ENCODE data around the gene CDIP1.
A peak's percentile ranks its signal among the peaks of the same experiment; 100 is the strongest.

The CDIP1 gene

GRCh38 chr16:4474192-4474961, 64.2 kb downstream of the CDIP1 start, which contains the start of gene NMRAL1:
TSS of gene NMRAL1 (minus strand) at chr16:4474625. CDS start at chr16:4474132, 493 bp downstream.
- Histone ChIP-seq H3K79me2 (ENCODE audit: control insufficient read depth, low read length) (peaks cover 73% of the 10 kb centered on the region), H3K4me2 (ENCODE audit: low read length) (peak within 1 kb of the TSS; percentile 80), H3K27me3 (ENCODE audit: control insufficient read depth, low read length) (no peaks in the 10 kb centered on the region), H3K9me3 (ENCODE audit: control insufficient read depth, insufficient read depth, low read length) (no peaks in the 10 kb centered on the region), H3K4me1 (ENCODE audit: control insufficient read depth, low read length) (peaks cover 34% of the 10 kb centered on the region), H3K27ac (ENCODE audit: low read depth, low read length) (peak within 1 kb of the TSS; percentile 61), H3K36me3 (ENCODE audit: control insufficient read depth, low read length) (peaks cover 19% of the 10 kb centered on the region), H3K4me3 (ENCODE audit: low read length) (peak within 1 kb of the TSS; percentile 90), H3K9me2 (replicated peaks; ENCODE audit: control insufficient read depth, low read length) (no peaks in the 10 kb centered on the region), H3F3A (ENCODE audit: control insufficient read depth, insufficient read depth) (peaks cover 18% of the 10 kb centered on the region), H4K20me1 (ENCODE audit: control insufficient read depth, insufficient read depth, low read depth, low read length) (peaks cover 4% of the 10 kb centered on the region; the same call in 1 of the 2 replicates)
- TF ChIP-seq CTCF (IDR thresholded peaks at IDR 0.05; ENCODE audit: low read depth, low read length, poor library complexity, severe bottlenecking): no peak
- no peak for TF ChIP-seq EZH2phosphoT487 (IDR thresholded peaks at IDR 0.05; ENCODE audit: borderline replicate concordance, low read length)

- H3K9me3 ChIP-seq (ENCODE audit: control insufficient read depth, insufficient read depth, low read length): no peaks in the 10 kb centered on the region
- H3K4me3 ChIP-seq (ENCODE audit: low read length): peak overlapping the region; percentile 90
- H3F3A ChIP-seq (ENCODE audit: control insufficient read depth, insufficient read depth): peaks cover 18% of the 10 kb centered on the region
- peaks cover 31% of the 10 kb centered on the region for H3K4me1 ChIP-seq (ENCODE audit: control insufficient read depth, low read length)
- H3K27me3 ChIP-seq (ENCODE audit: control insufficient read depth, low read length): no peaks in the 10 kb centered on the region
- peaks cover 26% of the 10 kb centered on the region for H3K36me3 ChIP-seq (ENCODE audit: control insufficient read depth, low read length)
- no peaks in the 10 kb centered on the region for H4K20me1 ChIP-seq (ENCODE audit: control insufficient read depth, insufficient read depth, low read depth, low read length)
- H3K79me2 ChIP-seq (ENCODE audit: control insufficient read depth, low read length): peaks cover 58% of the 10 kb centered on the region
- TF ChIP-seq CTCF (IDR thresholded peaks at IDR 0.05; ENCODE audit: low read depth, low read length, poor library complexity, severe bottlenecking) (no peak), EZH2phosphoT487 (IDR thresholded peaks at IDR 0.05; ENCODE audit: borderline replicate concordance, low read length) (no peak)
- no peaks in the 10 kb centered on the region for H3K9me2 ChIP-seq (replicated peaks; ENCODE audit: control insufficient read depth, low read length)
- H3K27ac ChIP-seq (ENCODE audit: low read depth, low read length): 0 out of 2 replicates have a peak overlapping the region, but pooled peaks have one; percentile 19
- H3K4me2 ChIP-seq (ENCODE audit: low read length): peak overlapping the region; percentile 80
Observed at GRCh38 chr16:4472880-4473279, 65.7 kb downstream of the CDIP1 start.

GRCh38 chr16:4471869-4472268, 66.7 kb downstream of the CDIP1 start:
- Histone ChIP-seq H3K4me1 (ENCODE audit: control insufficient read depth, low read length) (peaks cover 22% of the 10 kb centered on the region), H3F3A (ENCODE audit: control insufficient read depth, insufficient read depth) (peaks cover 18% of the 10 kb centered on the region), H3K36me3 (ENCODE audit: control insufficient read depth, low read length) (peaks cover 31% of the 10 kb centered on the region), H3K9me2 (replicated peaks; ENCODE audit: control insufficient read depth, low read length) (no peaks in the 10 kb centered on the region), H3K27ac (ENCODE audit: low read depth, low read length) (no peak overlapping the region), H3K4me2 (ENCODE audit: low read length) (peak overlapping the region; percentile 15; the same call in 1 of the 2 replicates), H3K79me2 (ENCODE audit: control insufficient read depth, low read length) (peaks cover 48% of the 10 kb centered on the region), H4K20me1 (ENCODE audit: control insufficient read depth, insufficient read depth, low read depth, low read length) (no peaks in the 10 kb centered on the region), H3K27me3 (ENCODE audit: control insufficient read depth, low read length) (no peaks in the 10 kb centered on the region), H3K9me3 (ENCODE audit: control insufficient read depth, insufficient read depth, low read length) (no peaks in the 10 kb centered on the region), H3K4me3 (ENCODE audit: low read length) (no peak overlapping the region)
- TF ChIP-seq EZH2phosphoT487 (IDR thresholded peaks at IDR 0.05; ENCODE audit: borderline replicate concordance, low read length) (no peak), CTCF (IDR thresholded peaks at IDR 0.05; ENCODE audit: low read depth, low read length, poor library complexity, severe bottlenecking) (no peak)

Data from DOHH2 (cell line).